Aorta (tissue), 4 donors: ENCODE data around the gene NKX2-4. TPM values are rescaled to one million over a fixed set of nuclear protein-coding genes. Genes with fewer than 3 reads are reported as not detected.

Experiments
- polyA plus RNA-seq, 2 donors: library from polyadenylated mRNA; stranded (reverse); fragments of 200-250 nt; gene quantifications; one replicate each; pipeline ENCODE4 v1.2.3, GENCODE V29; 2013
- total RNA-seq, 2 donors: library from RNA; stranded (reverse); fragmentation: NEBNext Ultra II Directional; extraction: Animal tissue kit (Norgen Biotek cat#: 25700); gene quantifications; one replicate each; pipeline ENCODE4 v1.2.1, GENCODE V29; 2021
- donor health status: healthy with polysubstance abuse.
- donor health status: Bipolar disorder and iron deficiency.
- donor health status: DM: no; HTN: no; CAD: no.
- donor health status: DM: yes; HTN: yes; CAD: no.

NKX2-4 gene
- total and polyA plus RNA-seq, 4 donors, result not detected

Other genes starting within 250 kb of the NKX2-4 start
- 10 to 100 TPM; 44.1 to 48.3 TPM for gene XRN2, start 94.2 kb downstream of the NKX2-4 start, total RNA-seq
- gene XRN2, start 94.2 kb downstream of the NKX2-4 start, polyA plus RNA-seq, result 10 to 100 TPM; 24.3 to 28.9 TPM
- not detected for gene NKX2-2, start 116.5 kb upstream of the NKX2-4 start, total RNA-seq
- gene NKX2-2, start 116.5 kb upstream of the NKX2-4 start, polyA plus RNA-seq, result under 1 TPM in 1 of 2 donors, not detected in 1; 0.15 TPM